ENCODE measurements around the gene STARD13.

STARD13 gene

DNA sequence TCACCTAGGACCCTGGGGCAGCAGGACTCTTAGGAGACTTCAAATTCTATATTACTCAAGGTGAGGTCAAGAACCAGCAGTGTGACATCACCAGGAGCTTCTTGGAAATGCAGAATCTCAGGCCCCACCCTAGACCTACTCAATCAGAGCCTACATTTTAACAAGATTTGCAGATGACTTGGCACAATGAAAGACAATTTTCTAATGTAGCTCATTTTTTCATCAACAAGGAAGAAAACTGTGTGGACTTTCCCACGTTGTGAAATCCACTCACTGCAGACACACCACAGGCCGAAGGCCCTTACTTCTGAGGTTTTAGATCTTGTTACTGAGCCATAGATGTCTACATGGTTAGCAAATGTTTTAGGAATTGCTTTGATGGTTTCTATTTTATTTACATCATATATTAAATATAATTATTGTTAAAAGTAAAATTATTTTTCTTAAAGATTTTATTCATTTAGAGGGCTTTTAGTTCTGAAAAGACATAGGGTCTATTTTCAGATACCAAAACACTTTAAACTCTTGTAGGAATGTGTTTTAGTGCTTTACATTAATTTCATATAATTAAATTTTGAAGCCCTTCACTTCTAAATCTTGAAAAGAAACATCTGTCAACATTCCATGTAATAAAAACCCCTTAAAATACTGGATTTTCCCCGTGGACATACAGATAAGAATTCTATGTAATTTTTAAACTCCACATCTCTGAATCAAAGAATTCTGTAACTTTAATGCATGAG, 18.5 kb upstream of the STARD13 start:
- no peak for DNase-seq

DNA sequence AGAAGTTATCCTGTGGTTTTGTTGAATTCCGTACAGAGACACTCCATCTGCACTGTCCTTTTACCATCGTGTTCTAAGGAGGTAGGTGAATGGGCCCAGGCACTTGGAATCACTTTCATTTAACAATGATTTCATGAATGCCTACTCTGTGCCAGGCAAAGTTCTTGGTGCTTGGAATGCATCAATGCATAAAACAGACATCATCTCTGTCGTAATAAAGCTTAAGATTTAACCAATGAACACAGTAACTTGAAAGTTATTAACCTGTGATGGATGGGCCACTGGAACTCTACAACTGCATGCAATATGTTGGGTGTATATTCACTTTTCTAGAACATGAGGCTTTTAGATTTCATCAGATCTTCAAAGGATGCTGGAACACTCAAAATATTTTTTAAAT, 14.1 kb upstream of the STARD13 start:
- no peak for DNase-seq

DNA sequence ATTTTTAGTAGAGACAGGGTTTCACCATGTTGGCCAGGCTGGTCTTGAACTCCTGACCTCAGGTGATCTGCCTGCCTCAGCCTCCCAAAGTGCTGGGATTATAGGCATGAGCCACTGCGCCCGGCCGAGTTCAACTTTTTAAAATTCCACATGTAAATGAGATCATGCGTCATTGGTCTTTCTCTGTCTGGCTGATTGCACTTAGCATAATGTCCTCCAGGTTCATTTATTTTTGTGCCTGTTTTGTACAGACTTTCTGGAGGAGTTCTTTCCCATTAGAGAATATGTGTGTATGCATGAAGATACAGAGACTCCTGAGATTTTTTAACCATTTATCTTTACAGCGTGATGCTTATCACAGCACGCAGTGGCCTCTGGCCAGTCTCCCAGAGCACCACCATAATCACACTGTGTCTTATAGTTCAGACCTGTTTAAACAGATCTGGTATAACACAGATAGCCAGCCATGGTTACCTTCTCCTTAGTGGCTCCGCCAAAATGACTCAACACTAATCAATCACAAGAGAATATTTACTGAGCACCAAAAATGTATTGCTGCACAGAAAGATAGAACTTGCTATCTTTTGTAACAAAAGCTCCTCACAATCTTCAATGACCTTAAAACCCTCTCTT, 11.4 kb upstream of the STARD13 start:
- no peak for DNase-seq

DNA sequence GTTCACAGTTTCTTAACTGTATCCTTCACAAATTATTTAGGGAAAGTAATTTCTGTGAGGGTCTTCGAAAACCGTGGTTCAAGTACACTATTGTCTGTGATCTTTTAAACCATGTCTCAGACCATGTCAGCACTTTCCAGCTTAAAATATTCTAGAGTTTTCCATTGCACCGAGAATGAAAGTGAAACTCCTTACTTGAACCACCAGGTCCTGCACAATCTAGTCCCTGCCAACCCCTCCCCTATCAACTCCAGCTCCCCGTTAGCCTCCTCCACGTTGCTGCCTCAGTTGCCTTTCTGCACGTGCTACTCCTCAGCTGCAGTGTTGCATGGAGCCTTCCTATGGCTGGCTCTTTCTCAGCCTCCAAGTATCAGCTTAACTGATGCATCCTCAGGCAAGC, 7.2 kb upstream of the STARD13 start:
- no peak for DNase-seq

DNA sequence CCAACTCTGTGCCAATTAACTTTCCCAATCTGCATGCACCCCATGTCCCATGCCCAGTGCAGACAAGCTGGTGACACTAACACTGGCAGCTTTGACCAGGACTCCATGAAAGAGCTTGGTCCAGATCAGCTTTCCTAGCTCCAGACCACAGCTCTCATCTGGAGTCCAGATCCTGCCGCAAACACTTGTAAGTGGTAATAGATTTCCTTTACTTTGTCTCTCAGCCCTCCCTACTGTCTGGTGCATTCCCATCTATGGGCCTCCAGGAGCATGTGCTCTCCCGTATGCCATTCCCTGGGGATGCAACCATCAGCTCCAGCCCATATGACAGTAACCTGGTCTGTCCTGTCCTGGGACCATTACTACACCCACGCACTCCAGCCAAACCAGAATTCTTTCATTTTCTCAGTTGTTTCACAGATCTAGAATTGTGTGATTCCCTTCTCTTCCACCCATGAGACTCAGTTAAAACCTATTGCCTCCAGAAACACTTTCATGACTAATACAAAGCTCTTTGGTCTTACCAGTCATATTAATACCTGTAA, 4.9 kb upstream of the STARD13 start:
- DNase-seq: no peak

DNA sequence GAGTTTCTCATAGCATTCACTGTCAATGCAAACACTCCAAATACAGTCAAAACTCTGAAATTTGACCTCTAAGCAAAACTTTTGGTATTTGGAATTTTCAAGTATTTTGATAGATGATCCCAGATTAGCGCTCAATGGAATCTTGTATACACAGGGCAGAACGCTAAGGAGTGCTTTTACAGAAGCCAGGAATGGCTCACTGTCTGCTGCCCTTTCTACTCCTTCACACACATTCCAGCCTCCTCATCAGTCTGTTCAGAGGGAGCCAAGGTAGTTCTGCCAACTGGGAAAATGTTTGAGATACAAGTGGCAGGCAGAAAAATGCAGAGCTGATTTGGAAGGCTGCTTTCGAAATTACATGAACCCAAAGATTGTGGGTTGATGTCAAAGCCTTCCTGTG, 4.4 kb upstream of the STARD13 start:
- no peak for DNase-seq

DNA sequence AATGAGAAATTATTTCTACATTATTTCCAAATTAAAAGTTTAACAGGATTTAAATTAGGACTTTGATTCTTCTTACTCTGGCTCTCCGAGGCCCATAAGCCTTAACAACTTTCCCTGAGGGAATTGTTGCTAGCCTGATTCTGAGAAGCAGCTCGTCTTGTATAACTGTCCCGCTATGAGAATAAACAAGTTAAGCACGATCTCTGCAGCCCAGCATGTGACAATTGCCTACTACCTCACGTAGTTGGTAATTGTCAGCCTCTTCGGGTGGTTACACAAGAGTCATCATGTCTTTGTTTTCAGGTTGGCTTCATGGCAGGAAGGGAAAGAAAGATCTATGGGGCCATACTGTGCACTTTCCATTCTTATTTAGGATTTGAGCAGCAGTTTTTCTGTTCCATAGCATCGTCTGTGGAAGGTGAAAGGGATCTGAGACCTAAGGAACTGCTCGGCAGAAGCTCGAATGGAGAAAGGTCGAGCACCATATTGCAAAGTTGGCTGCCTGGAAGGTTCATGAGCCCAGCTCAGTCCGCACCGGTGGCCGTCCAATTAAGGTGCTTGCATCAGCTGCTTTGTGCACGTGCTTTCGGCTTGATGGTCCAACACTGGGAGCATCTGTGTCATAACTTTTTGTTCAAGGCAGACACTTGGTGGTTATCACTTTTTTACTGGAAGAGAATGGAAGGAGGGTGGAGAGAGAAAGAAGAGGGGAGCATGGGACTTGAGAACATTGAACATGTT, 1.8 kb upstream of the STARD13 start:
- no peak for DNase-seq

DNA sequence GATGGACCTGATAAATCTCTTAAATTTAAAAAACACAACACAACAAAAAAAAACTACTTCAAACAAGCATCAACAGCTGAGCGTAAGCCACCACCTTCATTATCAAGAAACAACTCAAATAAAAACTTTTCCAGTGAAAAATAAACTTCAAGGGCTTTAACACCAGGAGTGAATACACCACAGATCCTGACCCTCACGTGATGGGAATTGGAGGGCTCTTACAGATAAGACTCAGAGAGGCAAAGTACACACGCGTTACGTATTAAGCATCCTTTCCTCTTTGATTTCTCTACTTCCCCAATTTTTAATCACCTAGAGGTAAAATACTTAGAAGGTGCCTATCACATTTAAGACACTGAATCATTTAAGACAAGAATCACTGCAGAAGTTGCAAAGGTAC, 573 bp upstream of the STARD13 start:
- DNase-seq: no peak

DNA sequence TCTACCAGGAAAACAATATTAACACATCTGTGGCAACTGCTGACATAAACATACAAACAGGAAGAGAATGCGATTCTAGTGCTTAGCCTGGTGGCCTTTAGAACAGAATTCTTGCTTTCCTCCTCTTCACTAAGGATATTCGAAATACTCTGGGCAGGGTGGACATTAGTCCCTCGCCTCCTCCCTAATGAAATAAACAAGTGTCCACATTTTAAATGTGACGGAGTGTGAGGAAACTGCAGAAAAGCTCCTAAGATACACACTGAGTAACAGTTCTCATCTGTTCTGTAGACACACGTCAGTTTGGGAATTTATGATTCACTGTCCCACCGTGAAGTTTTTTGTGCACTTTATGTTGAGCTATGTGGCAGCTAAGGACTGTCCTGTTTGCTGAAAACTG, 639 bp downstream of the STARD13 start:
- DNase-seq: no peak

DNA sequence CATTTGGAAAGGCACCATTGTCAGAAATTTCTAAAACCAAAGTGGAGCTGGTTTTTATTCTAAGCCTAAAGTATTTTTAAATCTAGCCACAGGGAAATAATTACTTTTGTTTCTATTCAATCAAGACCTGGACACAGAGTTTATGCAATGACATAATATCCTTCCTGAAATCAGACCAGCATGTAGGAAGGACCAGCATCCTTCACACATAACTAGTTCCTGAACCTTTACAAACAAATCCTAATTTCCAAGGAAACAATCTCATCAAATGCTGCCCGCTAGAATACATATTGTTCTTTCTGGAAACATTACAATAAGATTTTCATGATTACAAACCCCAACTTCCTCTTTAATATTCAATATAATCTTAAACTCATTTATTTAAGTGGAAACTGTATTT, 1.5 kb downstream of the STARD13 start:
- DNase-seq: no peak

DNA sequence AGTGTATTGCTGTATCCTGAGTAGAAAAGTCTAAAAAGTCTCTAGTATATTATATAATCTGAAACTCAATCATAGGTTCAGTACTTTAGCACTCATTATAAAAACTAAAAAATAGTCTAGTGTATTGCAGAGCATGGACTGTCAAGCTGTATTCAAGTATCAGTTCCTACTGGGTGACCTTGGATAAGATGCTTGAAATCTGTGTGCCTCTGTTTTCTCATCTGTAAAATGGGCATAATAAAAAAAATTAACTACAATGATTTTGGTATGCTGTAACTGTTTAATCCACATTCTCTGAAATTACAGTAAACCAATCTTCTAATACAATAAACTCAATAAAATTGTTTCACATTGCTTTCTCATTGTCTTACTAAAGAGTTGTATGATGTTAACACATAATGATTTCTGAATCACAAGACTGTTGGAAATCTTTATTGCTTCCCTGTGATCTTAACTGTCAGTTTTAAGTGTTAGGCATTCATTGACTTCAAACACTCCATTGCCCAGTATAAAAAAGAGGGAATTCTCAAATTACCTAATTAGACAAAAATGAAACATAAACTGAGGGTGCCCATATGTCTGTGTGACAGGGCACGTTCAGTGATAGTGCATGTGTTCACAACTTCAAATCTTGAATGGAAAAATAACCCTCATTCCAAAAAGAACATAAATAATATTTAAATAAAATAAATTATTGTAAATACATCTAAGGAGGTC, 2.2 kb downstream of the STARD13 start:
- no peak for DNase-seq

DNA sequence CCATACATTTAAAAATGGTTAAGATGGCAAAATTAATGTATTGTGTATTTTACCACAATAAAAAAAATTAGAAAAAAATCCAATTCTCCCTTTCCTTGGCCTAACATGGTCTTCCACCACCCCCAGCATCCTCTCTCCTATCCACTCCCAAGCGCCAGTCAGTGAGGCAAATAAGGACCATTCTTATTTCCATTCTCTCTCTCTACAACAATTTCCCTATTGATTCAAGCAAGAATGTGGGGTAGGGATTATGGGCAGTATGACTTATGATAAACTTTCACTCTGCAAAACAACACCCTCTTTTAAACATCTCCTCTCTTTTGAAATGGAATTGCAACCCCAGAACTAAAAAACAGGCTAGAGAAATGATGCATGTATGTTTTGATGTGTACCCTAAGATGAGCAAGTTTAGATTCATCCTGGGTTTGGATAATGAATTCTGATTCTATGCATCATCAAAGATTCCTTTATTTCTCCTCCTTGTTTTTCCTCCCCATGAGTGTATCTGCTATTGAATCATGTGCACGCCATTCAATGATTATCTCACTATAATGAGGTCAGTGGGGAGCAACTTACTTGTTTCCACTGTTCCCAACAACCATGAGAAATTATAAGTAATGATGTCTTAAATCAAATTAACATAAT, 3.5 kb downstream of the STARD13 start:
- DNase-seq: no peak

DNA sequence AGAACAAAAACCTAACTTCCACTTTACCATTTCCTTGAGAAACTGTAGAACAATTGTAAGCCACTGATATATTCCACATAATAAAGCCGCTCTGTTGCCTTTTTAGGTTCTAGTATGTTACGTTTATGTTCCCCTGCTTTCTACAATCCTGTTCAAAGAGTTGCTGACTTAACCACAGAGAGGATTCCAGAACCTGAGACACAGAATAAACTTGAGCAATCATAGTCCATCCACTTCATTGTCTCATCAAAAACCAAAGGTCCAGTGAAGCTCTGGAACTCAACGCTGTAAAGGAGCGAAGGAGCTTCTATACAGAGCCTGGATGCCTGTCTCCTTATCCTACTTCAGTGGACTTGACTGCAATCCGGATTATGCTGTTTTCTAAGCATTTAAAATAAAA, 4.6 kb downstream of the STARD13 start:
- no peak for DNase-seq

DNA sequence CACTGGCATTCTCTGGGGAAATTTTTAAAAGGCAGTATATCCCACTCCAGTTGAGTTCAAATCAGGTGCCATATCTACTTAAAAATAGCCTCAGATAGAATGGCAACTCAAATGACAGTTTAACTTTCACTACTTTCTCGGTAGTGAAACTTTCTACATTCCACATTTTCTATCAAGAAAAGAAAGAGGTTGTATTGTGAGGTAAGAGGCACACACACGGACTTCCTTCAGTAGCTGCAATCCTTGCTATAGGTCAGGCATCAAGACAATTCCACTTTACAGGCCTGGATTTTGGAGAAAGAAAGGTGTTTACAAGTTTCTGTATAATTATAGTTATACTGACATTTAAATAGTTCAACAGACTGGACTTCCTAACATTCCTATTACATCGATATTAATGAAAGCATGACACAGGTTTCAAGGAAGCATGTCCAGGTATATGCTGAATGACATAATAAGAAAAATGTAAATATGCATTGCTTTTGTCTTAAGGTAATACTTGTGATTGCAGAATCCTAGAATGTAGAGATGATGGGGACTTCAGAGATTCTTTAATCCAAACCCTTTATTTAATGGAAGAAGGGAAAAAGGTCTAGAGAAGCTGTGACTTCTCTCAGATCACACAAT, 5.2 kb downstream of the STARD13 start:
- no peak for DNase-seq

DNA sequence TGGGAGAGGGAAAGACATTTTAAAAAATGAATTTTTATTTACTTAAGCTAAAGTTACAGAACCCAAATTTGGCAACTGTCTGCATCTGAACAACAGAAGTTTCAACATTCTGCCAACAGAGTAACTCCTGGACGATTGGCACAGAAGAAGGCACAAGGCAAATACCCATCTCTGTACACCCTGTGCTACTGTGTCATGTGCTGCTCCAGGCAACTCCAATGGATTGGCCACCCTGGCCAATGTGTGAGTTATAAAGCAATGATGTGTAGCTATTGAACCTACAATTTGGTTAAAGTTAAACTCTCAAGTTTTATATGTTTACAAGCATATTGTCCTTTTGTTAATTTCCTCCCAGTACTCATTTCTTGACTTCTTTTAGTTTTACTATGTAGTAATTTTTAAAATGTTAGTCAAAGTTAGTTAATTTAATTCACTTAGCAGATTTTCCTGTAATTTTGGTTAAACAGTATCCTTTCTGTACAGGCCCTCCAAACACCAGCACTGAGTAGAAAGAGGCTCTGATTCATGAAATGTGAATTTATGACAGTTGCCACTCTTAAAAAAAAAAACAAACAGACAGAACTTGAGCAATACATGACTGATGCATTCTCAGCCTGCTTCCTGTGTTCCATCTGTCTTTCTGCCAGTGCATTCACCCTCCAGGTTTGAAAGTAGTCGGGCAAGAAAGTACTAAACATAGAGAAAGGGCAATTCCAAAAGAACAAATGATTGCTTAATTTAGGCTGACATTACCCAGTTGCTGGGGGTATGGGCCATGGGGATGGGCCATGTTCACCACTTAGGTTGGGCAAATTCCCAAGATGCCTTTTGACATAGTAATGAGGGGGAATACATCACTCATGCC, 5.9 kb downstream of the STARD13 start:
- DNase-seq: no peak

DNA sequence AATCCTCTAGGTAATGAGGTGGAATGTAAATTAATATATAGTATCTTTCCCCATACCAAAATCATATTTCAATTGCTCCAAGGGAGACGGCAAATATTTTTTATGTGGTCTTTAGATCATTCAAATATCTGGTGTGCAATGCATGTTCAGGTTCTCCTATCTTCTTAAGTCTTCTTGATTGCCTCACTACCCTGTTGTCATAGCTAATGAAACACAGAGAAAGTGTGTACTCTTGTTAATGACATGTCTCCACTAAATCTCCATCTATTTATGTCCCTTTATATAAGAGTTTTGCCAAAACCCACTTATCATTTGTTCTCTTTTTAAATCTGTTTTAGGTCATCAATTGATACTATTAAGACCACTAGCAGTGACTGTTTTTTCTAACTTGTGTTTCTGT, 6.6 kb downstream of the STARD13 start:
- no peak for DNase-seq

DNA sequence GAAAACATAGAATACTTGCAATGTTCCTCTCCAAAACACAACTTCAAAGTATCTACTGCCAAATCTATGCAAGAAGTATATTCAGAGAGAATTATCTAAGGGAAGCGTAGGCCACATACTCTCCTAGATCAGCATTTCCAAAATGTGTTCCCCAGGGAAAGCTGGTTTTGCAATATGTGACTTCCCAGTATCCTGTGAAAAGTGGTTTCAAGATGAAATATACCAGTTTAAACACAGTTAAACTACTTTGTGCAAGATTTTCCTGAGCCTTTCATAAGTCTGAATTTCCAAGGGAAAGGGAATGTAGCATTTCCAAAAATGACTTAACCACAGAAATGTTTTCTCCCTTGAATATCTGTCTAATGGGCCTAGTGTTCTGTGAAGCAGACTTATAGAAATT, 7.6 kb downstream of the STARD13 start:
- no peak for DNase-seq

DNA sequence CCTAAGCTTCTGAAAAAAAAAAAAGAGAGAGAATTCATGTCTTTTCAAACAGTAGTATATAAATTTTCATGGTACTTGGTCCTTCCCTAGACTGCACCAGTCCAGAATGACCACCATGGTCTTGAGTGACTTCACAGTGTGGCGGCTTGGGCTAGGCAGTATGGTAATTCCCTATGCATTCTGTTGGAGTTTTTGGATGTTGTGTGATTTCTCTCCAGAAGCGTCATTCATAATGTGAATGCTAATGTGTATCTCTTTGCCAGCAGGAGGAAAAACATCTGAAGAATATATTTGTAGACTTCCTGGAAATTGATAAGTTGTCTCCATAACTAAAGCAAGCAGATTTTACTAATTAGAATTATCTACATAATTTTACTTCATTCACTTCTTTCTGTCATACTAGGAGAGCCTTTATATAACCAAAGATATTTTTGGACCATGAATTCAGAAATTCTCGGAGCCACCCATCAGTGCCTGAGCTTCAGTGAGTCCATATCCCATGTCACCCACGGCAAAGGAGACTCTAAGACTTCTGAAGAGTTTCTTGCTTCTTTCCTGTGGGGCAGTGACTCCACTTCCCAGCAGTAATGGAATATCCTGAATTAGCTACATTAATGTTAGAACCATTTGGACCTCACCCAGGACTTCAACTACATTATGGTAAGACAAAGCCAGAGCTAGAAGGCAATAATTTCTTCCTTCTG, 8.4 kb downstream of the STARD13 start:
- DNase-seq: no peak

DNA sequence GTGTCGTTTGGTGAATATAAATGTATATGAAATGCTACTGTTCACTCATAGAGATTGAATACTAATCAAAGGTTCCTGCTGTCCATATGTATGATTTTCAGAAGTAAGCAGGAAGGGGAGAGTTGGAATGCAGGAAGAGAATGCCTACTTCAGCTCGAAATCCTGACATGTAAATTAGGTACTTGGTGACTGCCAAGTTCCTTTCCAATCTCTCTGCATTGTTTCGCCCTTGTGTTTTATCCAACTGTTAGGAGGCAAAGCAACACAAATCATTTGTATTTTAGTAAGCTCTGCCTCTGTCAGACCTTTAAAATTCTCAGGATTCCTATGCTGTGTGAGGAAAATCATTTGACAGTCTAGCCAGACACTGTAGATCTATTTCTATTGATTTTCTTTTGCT, 9.0 kb downstream of the STARD13 start:
- no peak for DNase-seq

DNA sequence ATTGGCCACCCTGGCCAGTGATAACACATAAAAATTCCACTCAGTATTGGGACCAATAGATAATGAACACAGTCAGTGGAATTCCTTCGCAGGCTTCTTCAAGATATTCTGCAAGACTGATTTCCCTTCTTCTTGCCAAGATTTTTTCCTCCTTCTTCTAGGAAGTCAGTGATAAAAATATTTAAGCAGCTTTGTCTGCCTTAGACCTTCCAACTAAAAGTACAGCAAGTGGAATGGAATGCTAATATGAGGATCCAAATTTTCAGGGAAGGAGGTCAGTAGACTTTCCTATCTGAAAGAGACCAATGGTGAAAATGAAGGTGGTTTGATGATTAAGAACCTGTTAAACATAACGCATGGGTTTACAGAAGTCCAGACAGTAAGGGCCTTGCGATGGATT, 9.6 kb downstream of the STARD13 start:
- no peak for DNase-seq

DNA sequence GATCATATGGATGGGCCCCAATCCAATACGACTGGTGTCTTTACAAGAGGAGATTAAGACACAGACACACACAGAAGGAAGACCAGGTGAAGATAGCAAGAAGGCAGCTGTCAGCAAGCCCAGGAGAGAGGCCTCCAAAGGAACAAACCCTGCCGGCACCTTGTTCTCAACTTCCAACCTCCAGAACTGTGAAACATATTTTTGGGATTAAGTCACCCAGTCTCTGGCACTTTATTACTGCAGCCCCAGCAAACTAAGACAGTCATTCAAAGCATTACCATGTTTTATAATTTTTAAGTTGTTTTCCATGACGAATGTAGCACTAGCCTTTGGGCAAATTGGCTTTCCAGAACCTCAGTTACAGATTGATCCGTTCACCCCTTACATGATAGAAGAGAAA, 11.3 kb downstream of the STARD13 start:
- DNase-seq: no peak

Data from activated CD8-positive, alpha-beta memory T cell treated with anti-CD3 and anti-CD28 coated beads, Interleukin-2, amount 50 U/mL, for 4 hours (primary cell).